ENCODE data around the gene ELL3. TPM values are rescaled to one million over a fixed set of nuclear protein-coding genes. Genes with fewer than 3 reads are reported as not detected.

Gene ELL3
- total and polyA plus RNA-seq, 5 experiments from 2014 or later: 0.73 to 4.4 (median 2.1) TPM

DNA sequence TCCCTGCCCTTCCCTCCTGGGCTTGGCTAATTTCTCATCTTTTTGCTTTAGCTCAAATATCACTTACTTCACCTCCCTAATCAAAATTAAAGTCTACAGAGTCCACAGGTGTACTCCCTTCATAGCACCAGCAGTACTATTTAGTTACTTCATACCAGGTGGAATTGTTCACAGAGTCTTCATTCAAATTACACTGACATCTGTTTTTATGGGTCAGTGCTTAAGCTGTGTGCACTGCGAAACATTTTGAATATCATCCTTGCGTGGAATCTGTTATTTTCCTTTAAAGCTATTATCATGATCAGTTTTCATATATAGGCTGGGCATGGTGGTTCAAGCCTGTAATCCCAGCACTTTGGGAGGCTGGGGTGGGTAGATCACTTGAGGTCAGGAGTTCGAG is 12.6 kb upstream of the ELL3 start:
- Mint-ChIP-seq H3K27ac (peak overlapping the region in 3 of 10 donors; percentile 2 to 74 (median 28)), H3K36me3 (peaks cover 0 to 14% (median 0%) of the 10 kb centered on the region in 3 donors), H3K4me3 (no peak overlapping the region)

GRCh38 chr15:43779016-43779415 is 2.2 kb upstream of the ELL3 start:
- H3K4me3 Mint-ChIP-seq: peak overlapping the region in 5 of 10 donors; percentile 15 to 64 (median 32)
- H3K4me1 Mint-ChIP-seq: peaks cover 8 to 33% (median 28%) of the 10 kb centered on the region in 4 donors
- no peaks in the 10 kb centered on the region for H3K27me3 Mint-ChIP-seq
- peaks cover 0 to 1% (median 0%) of the 10 kb centered on the region in 3 donors for H3K36me3 Mint-ChIP-seq
- peak overlapping the region; percentile 8 to 86 (median 32) for H3K27ac Mint-ChIP-seq
- H3K9me3 Mint-ChIP-seq: no peaks in the 10 kb centered on the region
- ATAC-seq (no peak), DNase-seq (no peak)
- POLR2A ChIA-PET: interaction anchor here (0.7 to 4.7 kb wide), 4 partner anchors 8 to 22 kb away, joined by 5 to 48 read pairs (median 19); partner anchors contain the start of genes HYPK, SERF2 and SERINC4

More for the DNA sequence above, 12.6 kb upstream of the ELL3 start:
- ATAC-seq (no peak), DNase-seq (no peak)
- H3K4me1 Mint-ChIP-seq: peaks cover 12 to 36% (median 22%) of the 10 kb centered on the region in 4 donors
- POLR2A ChIA-PET: interaction anchor here (1.5 to 5.9 kb wide), 3 partner anchors 11 to 40 kb away, joined by 5 to 48 read pairs (median 27); partner anchors contain the start of genes ELL3, HYPK and SERINC4
- no peaks in the 10 kb centered on the region for H3K9me3 Mint-ChIP-seq
- H3K27me3 Mint-ChIP-seq: no peaks in the 10 kb centered on the region

DNA sequence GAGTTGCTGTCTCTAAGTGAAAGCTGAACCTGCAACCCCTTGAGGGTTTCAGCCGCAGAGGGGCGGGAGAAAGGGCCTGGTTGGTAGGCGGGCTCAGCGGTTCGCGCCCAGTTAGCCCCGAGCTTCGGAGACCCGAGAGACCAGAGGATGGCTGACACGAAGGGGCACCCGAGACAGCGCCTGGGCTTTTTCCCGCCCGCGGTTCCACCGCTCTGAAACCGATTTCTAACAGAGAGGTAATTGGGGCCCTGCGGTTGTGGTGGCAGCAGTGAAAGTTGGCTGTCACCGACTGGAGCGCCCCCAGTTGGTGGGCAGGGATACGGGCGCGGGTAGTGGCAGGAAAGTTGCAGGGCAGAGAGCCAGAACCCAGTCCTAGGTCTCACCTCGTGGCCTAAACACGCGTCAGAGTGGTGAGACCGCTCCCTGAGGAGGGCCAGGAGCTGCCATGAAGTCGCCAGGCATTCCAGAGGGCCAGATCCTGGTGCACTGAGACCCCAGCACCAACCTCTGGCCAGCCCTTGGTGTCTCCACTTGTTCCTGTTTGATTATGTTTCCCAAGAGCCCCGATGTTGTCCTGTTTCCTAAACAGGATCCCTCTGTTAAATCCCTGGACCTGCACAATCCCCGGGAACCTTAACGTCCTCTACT is 625 bp upstream of the ELL3 start:
- Mint-ChIP-seq H3K9me3 (no peaks in the 10 kb centered on the region), H3K4me1 (peaks cover 8 to 33% (median 28%) of the 10 kb centered on the region in 4 donors), H3K27me3 (no peaks in the 10 kb centered on the region), H3K4me3 (peak overlapping the region; percentile 92 to 97 (median 96)), H3K36me3 (peaks cover 0 to 10% (median 3%) of the 10 kb centered on the region in 3 donors), H3K27ac (peak overlapping the region; percentile 89 to 97 (median 93))
- DNase-seq (peak; percentile 69 to 90 (median 84)), ATAC-seq (peak; percentile 78 to 86)
- POLR2A ChIA-PET: interaction anchor here (0.5 to 4.7 kb wide), 11 partner anchors 9 to 1286 kb away, joined by 3 to 48 read pairs (median 9); partner anchors contain the start of genes HYPK, MFAP1, SERF2 and SERINC4

- Mint-ChIP-seq H3K4me3 (peak overlapping the region; percentile 92 to 97 (median 96)), H3K27ac (peak overlapping the region in 8 of 10 donors; percentile 28 to 95 (median 90)), H3K9me3 (no peaks in the 10 kb centered on the region), H3K4me1 (peaks cover 8 to 33% (median 28%) of the 10 kb centered on the region in 4 donors), H3K27me3 (no peaks in the 10 kb centered on the region), H3K36me3 (peaks cover 0 to 21% (median 9%) of the 10 kb centered on the region in 3 donors)
- POLR2A ChIA-PET: interaction anchor here (0.6 to 4.7 kb wide), 9 partner anchors 8 to 1285 kb away, joined by 3 to 48 read pairs (median 9); partner anchors contain the start of genes HYPK, MFAP1, SERF2 and SERINC4
- DNase-seq (peak in 6 of 10 donors; percentile 12 to 68 (median 18)), ATAC-seq (peak in 1 of 2 donors; percentile 1)
Observed at GRCh38 chr15:43776101-43776717, 557 bp downstream of the ELL3 start.

- H3K27ac Mint-ChIP-seq: peak overlapping the region in 9 of 10 donors; percentile 44 to 92 (median 77)
- H3K4me1 Mint-ChIP-seq: peaks cover 8 to 33% (median 28%) of the 10 kb centered on the region in 4 donors
- ATAC-seq (no peak), DNase-seq (no peak)
- POLR2A ChIA-PET: interaction anchor here (1.9 to 4.7 kb wide), 2 partner anchors 17 to 49 kb away, joined by 13 to 48 read pairs; partner anchors contain the start of genes MFAP1 and SERF2
- H3K27me3 Mint-ChIP-seq: no peaks in the 10 kb centered on the region
- H3K36me3 Mint-ChIP-seq: peaks cover 0 to 28% (median 14%) of the 10 kb centered on the region in 3 donors
- H3K4me3 Mint-ChIP-seq: peak overlapping the region in 8 of 10 donors; percentile 55 to 97 (median 95)
- H3K9me3 Mint-ChIP-seq: no peaks in the 10 kb centered on the region
Observed at GRCh38 chr15:43775411-43775965, 1.3 kb downstream of the ELL3 start.

- POLR2A ChIA-PET: interaction anchor here (1.3 kb wide), 1 partner anchor 26 kb away, joined by 3 read pairs; the partner anchor contains the start of genes HYPK and SERINC4
- Mint-ChIP-seq H3K27me3 (no peaks in the 10 kb centered on the region), H3K4me1 (peaks cover 8 to 37% (median 30%) of the 10 kb centered on the region in 4 donors), H3K27ac (peak overlapping the region in 8 of 10 donors; percentile 19 to 91 (median 40)), H3K9me3 (no peaks in the 10 kb centered on the region), H3K4me3 (peak overlapping the region in 2 of 10 donors; percentile 34 to 48), H3K36me3 (peaks cover 0 to 43% (median 27%) of the 10 kb centered on the region in 3 donors)
- DNase-seq (no peak), ATAC-seq (no peak)
Observed at GRCh38 chr15:43774062-43774461, 2.7 kb downstream of the ELL3 start.

DNA sequence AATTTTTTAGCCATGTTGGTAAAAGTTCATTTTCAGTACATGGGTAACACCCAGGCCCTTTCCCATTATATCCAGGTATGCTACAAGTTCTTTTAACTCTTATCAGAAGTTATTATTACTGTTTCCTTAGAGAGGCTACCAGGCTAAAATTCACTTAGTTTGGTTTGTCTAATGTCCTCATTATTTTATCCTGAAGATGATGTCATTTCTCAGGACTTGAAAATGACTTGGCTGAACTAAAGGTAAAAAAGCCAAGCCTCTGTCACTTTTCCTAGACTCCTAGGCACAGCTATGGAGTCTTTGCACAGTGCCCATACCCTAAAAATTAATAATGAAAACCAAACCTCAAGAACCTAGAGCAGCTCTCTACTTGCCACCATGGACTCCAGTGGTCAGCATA is 4.1 kb downstream of the ELL3 start:
- H3K27ac Mint-ChIP-seq: peak overlapping the region in 2 of 10 donors; percentile 22 to 31
- POLR2A ChIA-PET: interaction anchor here (1.0 kb wide), 1 partner anchor 20 kb away, joined by 3 read pairs; no protein-coding TSS in a partner anchor

DNA sequence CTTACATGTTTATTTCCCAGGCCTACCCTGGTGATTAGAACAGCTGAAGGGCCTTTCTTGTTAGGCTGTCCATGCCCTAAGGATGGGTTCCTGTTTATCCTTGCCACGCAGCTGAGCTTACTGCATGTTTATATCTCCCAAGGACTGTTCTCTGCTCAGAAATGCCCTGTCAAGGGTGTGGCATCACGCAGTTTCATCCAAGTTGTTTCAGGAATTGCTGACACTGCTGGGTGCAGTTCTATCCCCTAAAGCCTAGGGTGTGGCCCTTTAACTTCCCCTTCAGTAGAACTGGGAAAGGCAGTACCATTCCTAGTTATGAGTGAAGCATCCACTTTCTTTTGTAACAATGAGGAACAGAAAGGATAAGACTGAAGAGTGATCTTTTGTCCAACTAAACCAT is 5.0 kb downstream of the ELL3 start:
- no peak for DNase-seq
- ATAC-seq: no peak
- Mint-ChIP-seq H3K36me3 (peaks cover 0 to 65% (median 29%) of the 10 kb centered on the region in 3 donors), H3K4me1 (peaks cover 4 to 21% (median 16%) of the 10 kb centered on the region in 4 donors), H3K27ac (peak overlapping the region in 1 of 10 donors; percentile 49), H3K27me3 (no peaks in the 10 kb centered on the region), H3K9me3 (no peaks in the 10 kb centered on the region), H3K4me3 (no peak overlapping the region)
- POLR2A ChIA-PET: interaction anchor here (1.4 to 1.7 kb wide), 3 partner anchors 9 to 26 kb away, joined by 3 to 6 read pairs (median 5); partner anchors contain the start of gene PDIA3

More for the DNA sequence above, 4.1 kb downstream of the ELL3 start:
- Mint-ChIP-seq H3K9me3 (no peaks in the 10 kb centered on the region), H3K4me1 (peaks cover 4 to 28% (median 22%) of the 10 kb centered on the region in 4 donors), H3K4me3 (no peak overlapping the region), H3K27me3 (no peaks in the 10 kb centered on the region), H3K36me3 (peaks cover 0 to 57% (median 29%) of the 10 kb centered on the region in 3 donors)
- ATAC-seq (no peak), DNase-seq (no peak)

GRCh38 chr15:43769584-43770228 is 7.1 kb downstream of the ELL3 start:
- Mint-ChIP-seq H3K27ac (peak overlapping the region in 8 of 10 donors; percentile 13 to 61 (median 48)), H3K36me3 (peaks cover 0 to 85% (median 29%) of the 10 kb centered on the region in 3 donors), H3K9me3 (no peaks in the 10 kb centered on the region), H3K27me3 (no peaks in the 10 kb centered on the region), H3K4me1 (peaks cover 1 to 9% (median 5%) of the 10 kb centered on the region in 4 donors), H3K4me3 (no peak overlapping the region)
- peak; percentile 33 to 70 (median 56) for DNase-seq
- peak; percentile 83 to 84 for ATAC-seq
- POLR2A ChIA-PET: interaction anchor here (0.7 kb wide), 1 partner anchor 23 kb away, joined by 3 read pairs; the partner anchor contains the start of gene PDIA3

DNA sequence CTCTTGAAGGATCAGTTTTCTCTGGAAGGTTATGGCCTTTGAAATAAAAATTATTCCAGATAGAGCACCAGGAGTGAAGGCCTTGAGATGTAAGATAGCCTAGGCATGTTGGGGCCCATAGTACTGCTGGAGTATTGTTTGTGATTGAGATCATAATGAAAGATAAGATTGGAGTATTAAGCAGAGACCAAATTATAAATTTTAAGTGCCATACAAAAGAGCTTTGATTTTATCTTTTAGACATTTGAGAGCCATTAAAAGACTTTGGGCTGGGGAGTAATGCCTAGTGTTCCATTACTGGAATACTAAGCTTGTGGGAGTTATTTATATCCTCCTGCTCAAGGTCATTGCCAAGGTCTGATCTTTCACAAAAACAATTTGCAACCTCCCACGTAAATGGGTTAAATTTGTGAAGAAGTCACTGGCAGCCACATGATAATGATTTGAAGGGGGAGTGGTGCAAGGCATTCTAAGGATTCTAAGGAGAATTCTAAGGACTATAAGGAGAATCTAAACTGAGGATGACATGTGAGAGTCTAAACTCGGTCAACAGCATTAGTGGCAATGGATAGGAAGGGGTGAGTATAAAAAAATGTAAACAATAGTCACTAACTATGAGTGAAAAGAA is 12.8 kb downstream of the ELL3 start:
- POLR2A ChIA-PET: no interaction called here
- peak overlapping the region in 5 of 10 donors; percentile 7 to 42 (median 23) for H3K27ac Mint-ChIP-seq

GRCh38 chr15:43762824-43763223 is 13.9 kb downstream of the ELL3 start:
- peak overlapping the region in 2 of 10 donors; percentile 13 to 69 for H3K27ac Mint-ChIP-seq
- H3K4me1 Mint-ChIP-seq: peaks cover 0 to 3% (median under 1%) of the 10 kb centered on the region in 4 donors
- POLR2A ChIA-PET: no interaction called here

More for the DNA sequence above, 12.8 kb downstream of the ELL3 start:
- H3K36me3 Mint-ChIP-seq: peaks cover 0 to 92% (median 18%) of the 10 kb centered on the region in 3 donors
- no peak overlapping the region for H3K4me3 Mint-ChIP-seq
- peaks cover 0 to 3% (median under 1%) of the 10 kb centered on the region in 4 donors for H3K4me1 Mint-ChIP-seq
- no peaks in the 10 kb centered on the region for H3K27me3 Mint-ChIP-seq
- H3K9me3 Mint-ChIP-seq: no peaks in the 10 kb centered on the region
- ATAC-seq (no peak), DNase-seq (no peak)

More at GRCh38 chr15:43762824-43763223, 13.9 kb downstream of the ELL3 start:
- Mint-ChIP-seq H3K27me3 (no peaks in the 10 kb centered on the region), H3K9me3 (no peaks in the 10 kb centered on the region), H3K36me3 (peaks cover 0 to 91% (median 16%) of the 10 kb centered on the region in 3 donors), H3K4me3 (no peak overlapping the region)
- DNase-seq (no peak), ATAC-seq (no peak)
